Activated gamma-delta T cell (primary cell): ENCODE results near the gene TMED10.
"Not testable (repeated sequence)": the region's sequence is repeated elsewhere in the genome, so short reads cannot be mapped to it uniquely, and the experiment has no call there.

Experiments used
- DNase-seq: peaks from one replicate; lab custom pipeline; 2025; lab: John Stamatoyannopoulos, UW

TMED10 gene

DNA sequence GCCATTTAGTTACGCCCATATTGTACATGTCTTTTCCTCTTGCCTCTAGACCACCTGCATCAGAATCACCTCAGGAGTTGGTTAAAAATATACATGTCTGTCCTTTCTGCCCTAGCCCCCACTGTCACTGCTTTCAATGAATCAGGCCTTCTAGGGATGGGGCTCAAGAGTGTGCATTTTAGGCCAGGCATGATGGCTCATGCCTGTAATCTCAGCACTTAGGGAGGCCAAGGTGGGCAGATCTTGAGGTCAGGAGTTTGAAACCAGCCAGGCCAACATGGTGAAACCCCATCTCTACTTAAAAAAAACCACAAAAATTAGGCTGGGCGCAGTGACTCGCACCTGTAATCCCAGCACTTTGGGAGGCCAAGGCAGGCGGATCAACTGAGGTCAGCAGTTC lies 13.6 kb upstream of the TMED10 start:
- DNase-seq, result no peak

DNA sequence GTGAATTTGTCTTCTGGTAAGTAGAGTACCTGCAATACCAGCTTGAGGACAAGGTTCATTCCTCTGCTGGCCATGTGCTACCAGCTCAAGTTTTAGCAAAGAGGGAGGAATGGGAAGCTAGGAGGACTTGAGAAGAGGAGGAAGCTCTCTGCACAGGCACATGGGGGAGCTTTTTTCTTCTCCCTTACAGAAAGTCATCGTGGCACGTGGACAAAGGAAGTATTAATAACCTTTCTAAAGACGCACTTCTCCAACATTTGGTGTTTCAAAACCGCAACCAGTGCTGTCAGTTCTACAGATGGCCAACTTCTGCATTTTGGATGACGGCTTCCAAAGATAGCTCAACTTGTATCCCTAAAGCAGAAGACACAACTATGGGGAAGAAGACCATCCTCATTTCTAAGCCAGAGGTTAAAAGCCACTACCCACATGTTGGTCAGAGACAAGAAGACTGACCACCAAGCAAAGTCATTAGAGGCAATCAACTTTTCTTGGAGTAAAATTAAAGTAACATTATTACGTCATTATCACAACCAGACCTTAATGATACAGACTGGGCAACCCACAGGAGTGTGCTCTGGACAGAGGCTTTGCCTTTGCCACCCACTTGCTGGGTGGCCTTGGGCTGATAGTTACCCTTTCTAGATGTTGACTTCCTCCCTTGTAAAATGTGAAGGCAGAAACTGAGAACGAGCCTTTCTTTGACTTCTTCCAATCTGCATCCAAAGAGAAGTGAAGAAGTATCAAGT lies 12.3 kb upstream of the TMED10 start:
- DNase-seq, result no peak

DNA sequence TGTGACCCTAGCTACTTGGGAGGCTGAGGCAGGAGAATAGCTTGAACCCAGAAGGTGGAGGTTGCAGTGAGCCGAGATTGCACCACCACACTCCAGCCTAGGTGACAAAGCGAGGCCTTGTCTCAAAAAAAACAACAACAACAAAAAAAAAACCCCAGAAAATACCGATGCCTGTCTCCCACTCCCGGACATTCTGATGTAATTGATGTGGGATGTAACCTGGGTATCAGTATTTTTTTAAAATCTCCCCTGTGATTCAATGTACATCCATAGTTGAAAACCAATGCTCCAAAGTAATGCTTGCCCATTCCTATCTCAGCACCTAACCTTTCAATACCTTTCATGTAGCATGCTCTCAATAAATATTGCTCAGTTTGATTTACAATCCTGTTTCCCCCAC lies 11.7 kb upstream of the TMED10 start:
- DNase-seq, result no peak

DNA sequence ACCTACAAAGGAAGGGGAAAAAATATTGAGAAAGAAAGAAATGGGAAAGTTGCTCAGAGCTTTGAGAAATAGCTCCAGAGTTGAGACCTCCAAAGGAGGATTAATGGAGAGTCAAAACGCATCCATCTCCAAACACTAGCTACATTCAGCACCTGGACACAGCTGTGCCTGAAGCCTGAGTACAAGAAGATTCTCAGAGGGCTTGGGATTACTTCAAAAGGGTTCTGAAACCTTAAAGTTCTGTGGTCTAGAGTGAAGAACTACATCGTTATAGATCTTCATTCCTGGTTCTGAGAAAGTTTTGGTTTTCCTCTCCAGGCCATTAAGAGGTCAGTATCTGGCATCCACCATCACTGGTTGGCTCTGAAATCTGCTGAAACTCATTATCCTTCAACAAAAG lies 10.5 kb upstream of the TMED10 start:
- no peak for DNase-seq

DNA sequence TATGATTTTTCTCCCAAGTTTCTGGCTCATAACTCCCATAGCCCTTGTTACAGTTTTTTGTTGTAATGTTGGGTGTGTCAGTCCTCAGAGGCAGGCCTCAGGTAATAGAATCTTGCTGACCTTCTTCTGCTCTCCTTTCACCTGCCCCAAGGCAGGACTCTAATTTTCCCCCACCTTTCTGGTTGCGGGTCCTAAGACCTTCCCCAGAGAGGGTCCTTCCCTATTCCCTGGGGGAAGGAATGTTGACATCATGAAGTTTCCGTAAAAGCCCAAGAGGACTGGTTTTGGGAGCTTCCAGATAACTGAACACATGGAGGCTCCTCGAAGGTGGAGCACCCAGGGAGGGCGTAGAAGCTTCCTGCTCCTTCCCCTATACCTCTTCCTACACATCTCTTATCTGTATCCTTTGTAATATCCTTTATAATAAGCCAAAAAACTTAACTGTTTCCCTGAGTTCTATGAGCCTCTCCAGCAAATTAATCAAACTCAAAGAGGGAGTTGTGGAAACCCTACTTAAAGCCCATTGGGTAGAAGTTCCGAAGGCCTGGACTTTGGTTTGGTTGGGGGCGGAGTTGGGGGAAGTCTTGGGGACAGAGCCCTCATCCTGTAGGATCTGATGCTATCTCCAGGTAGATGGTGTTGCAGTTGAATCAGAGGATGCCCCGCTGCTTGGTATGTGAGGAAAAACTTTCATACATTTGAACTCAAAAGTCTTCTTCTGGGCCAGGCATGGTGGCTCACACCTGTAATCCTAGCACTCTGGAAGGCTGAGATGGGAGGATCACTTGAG lies 9.0 kb upstream of the TMED10 start:
- DNase-seq, result no peak

DNA sequence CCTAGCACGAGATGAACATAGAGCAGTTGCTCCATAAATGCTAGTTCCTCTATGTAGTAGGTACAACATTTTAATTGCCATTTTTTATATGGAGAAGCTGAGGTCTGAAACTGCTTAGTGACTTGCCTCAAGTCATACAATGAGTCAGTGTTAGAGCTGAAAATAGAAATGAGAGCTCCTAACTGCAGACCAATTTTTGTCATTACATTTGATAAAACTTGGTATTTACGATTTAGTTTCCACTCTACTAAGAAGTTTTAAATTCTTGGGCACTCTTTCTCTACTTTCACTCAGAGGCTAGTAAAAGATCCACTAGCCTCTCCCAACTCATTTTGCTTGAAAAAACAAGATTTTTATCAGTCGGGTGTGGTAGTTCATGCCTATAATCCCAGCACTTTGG lies 8.1 kb upstream of the TMED10 start:
- DNase-seq, result no peak

DNA sequence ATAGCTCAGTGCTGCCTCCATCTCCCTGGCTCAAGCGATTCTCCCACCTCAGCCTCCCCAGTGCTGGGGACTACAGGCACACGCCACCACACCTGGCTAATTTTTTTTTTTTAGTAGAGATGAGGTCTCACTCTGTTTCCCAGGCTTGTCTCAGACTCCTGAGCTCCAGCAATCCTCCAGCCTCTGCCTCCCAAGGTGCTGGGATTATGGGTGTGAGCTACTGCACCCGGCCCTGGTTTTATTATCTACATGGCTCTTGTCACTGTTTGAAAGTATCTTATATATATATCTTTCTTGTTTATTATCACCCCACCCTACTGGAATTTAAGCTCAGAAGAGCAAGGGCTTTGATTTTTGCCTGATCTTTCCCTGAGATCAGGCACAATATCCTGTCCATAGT lies 7.6 kb upstream of the TMED10 start:
- DNase-seq, result no peak

DNA sequence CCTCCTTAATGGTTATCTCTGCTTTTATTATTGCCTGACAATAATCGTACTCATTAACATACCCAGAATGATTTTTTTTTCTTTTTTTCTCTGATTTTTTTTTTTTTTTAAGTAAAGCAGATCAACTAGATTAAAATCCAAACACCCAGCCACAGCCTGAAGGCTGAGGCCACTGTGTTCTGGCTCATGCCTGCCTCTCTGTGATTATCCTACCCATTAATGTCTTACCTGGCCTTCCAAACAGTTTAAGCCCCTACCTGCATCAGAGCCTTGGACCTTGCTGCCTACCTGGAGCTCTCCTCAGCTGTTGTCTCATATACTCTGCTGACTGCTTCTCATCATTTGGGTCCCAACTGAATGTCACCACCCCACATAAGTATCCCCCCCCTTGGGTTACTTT lies 6.8 kb upstream of the TMED10 start:
- DNase-seq, result no peak

DNA sequence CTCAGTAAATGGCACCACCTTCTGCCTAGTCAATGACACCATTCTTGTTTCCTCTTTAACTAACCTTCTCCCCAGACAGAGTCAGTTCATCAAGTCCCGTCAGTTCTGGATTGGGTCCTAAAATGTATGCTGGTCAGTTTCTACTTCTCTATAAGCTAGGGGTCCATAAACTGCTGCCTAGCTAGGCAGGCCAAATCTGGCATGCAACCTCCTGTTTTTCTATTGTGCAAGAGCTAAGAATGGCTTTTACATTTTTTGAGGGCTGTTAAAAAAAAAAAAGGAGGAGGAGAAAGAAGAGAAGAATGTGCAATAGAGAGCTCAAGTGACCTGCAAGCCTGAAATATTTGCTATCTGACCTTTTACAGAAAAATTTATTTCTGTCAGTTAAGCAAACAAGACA lies 6.4 kb upstream of the TMED10 start:
- DNase-seq, result no peak

DNA sequence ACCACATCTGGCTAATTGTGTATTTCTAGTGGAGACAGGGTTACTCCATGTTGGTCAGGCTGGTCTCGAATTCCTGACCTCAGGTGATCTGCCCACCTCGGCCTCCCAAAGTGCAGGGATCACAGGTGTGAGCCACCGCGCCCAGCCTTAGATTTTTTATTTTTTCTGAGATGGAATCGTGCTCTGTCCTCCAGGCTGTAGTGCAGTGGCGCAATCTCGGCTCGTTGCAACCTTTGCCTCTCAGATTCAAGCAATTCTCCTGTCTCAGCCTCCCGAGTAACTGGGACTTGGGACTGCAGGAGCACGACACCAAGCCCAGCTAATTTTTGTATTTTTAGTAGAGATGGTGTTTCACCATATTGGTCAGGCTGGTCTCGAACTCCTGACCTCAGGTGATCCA lies 5.8 kb upstream of the TMED10 start:
- DNase-seq, result not testable (repeated sequence)

DNA sequence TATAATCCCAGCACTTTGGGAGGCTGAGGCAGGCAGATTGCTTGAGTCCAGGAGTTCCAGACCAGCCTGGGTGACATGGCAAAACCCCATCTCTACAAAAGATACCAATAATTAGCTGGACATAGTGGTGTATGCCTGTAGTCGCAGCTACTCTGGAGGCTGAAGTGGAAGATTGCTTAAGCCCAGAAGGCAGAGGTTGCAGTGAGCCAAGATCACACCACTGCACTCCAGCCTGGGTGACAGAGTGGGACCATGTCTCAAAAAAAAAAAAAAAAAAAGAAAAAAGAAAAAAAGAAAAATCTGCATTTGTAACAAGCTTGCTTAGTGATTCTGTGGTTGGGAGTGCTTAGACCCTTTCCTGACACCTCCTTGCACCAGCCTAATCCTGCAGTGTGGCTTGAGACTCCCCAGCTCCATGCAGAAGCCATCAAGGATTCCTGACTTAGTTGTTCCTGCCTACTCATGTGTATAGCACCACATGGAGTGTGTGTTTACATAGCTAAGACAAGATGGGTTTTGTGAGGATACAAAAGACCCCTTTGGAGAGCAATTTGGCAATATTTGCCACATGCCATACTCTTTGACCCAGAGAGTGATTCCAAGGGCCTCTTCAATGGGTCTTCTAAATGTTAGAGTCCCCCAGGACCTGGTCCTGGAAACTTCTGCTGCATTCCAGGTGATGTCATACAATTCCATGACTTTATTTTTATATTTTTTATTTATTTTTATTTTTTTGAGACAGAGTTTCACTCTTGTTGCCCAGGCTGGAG lies 5.1 kb upstream of the TMED10 start:
- DNase-seq, result no peak

DNA sequence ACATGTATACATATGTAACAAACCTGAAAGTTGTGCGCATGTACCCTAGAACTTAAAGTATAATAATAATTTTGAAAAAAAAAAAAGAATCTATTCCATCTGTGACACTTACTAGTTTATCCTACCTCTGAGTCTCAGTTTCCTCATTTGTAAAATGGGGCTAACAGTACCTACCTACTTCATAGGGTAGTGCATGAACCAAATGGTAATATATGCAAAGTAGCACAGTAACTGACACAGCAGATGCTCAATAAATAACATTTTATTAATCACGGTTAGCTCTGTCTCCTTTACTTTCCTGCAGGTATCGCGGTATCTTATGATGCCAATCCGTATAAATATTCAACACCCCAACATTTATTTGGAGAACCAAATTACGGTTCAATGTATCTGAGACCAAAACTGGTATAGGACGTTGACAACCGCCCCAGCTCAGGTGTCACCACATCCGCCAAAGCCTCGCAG lies 703 bp downstream of the TMED10 start:
- no peak for DNase-seq

DNA sequence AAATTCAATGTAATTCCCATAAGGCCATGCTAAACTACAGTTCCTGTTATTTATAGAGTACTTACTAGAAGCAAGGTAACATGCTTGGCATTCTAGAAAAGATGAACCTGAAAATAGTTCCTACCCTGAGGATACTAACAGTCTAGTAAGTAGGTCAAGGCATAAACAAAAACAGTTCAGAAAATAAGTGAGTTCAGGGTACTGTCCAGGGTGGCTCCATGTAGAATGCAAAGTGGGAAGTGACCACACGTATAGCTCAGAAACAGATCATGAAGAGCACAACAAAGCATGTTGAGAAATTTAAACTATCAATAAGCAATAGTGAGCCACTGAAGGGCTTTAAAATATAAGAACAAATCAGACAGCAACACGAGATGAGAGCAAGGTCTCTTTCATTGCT lies 2.3 kb downstream of the TMED10 start:
- DNase-seq, result no peak

DNA sequence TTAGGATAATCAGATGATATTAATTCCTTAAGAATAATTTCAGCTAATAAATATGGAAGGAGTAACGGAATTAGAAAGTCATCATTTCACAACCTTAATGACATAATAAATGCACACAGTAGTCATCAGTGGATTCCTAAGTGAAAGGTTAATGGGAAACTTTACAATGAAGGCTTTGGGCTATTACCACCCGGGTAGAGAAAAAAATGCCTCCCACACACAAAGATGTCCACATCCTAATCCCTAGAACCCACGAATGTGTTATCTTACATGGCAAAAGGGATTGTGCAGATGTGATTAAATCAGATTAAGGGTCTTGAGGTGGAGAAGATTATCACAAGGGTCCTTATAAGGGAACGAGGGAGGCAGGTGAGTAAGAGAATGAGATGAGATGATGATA lies 5.6 kb downstream of the TMED10 start:
- no peak for DNase-seq

DNA sequence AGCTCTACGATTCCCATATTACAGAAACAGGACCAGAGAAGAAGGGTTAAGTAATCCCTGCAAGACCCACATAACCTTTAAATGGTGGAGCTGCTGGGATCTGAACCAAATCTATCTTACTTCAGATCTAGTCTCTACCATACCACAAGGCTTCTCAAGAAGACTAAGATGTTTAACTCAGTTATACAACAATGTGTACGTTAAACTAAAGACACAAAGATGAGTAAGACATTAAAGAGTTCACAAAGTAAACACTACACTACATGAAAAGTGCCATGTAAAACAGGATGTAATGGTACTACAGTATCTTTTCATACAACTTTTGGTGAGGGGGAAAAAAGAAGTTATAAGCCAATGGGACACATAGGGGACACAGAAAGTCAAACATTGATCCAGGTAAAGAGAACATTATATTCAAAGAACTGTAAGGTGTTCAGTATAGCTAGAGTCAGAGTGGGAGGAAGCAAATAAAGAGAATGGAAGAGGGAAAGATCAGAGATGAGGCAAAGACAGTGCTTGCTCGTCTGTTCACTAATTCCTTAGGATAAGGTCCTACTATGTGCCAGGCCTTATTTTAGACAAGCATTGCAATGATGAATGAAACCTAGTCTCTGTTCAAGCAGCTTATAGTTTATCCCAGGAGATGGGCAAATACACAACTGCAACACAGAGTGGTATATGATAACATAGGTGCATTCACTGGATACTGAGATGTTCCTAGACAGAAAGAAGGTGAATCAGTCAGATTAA lies 7.7 kb downstream of the TMED10 start:
- DNase-seq, result no peak

DNA sequence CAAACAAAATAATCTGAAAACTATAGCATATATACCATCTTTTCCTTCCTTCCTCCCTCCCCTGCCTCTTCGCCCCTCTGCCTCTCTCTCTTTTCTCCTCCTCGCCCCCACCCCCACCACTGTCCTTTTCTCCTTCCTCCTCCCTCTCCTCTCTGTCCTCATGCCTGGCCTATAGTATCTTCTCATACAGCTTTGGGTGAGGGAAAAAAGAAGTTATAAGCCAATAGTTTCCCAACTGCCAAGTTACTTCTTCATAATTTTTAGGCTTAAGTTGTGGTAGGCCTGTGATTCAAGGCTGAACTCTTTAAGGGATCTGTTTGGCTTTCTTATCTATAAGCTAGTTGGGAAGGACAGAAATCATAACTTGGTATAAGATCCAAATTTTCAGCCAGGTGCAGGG lies 9.1 kb downstream of the TMED10 start:
- DNase-seq, result no peak

DNA sequence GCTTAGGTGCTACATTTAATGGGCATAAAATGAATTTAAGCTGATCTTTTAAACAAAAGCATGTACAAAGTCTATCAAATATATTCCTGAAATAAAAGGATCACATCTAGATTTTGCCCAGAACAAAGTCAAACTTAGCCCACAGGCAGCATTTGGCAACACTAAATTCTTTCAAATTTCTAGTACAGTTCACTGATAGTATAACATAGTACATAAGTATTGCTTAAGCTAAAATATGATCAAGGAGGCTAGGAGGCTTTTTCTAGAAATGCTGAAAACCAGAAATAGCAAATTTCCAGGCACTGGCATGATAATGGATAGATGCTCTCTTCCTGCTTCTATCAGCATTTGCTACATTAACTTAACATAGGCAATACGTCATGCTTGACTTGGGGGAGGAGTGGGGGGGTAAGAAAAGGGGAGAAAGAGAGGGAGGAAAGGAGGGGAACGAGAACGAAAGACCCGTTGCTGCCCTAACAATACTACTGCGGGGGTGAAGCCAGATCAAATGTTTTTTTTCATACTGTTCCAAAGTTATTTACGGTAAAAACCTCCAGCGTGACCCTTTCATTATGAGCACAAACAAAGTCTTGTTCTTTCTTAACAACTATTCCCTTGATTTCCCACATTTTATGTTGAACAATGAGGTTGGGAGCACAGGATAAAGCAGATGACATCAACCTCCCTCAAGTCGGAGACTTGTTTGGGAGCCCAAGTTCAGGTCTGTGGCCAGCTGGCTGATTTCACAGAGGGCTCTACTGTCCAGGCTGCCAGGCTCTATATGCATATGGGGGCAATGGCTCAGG lies 10.6 kb downstream of the TMED10 start:
- no peak for DNase-seq

DNA sequence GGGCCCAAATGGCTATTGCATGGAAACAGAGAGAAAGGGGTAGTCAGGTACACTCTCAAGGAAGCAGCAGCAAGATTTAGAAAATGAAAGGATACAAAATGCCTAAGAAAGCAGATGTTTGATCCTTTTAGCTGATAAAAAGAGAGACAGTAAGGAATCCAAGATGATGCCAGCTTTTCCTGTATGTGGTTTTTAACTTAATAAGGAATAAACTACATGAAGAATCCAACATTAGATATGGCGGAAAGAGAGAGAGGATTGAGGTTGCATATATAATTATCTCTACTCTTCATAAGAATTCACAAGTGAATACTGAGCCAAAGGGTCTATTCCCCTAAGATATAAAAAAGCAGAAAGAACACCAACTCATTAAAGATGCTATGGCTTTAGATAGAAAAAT lies 11.6 kb downstream of the TMED10 start:
- no peak for DNase-seq

DNA sequence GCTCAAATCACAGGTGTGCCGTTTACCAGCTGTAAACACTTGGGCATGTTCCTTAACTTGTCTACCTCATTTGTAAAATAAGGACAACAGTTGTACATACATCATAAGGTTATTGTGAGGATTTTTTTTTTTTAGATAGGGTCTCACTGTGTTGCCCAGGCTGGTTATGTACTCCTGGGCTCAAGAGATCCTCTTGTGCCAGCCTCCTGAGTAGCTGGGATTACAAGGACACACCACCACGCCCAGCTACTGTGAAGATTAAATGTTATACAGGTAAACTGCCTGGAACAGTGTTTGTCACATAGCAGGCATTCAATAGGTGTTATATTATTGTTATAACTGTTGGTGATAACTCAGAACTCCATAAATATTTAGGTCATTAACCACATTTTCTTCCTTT lies 12.7 kb downstream of the TMED10 start:
- no peak for DNase-seq

DNA sequence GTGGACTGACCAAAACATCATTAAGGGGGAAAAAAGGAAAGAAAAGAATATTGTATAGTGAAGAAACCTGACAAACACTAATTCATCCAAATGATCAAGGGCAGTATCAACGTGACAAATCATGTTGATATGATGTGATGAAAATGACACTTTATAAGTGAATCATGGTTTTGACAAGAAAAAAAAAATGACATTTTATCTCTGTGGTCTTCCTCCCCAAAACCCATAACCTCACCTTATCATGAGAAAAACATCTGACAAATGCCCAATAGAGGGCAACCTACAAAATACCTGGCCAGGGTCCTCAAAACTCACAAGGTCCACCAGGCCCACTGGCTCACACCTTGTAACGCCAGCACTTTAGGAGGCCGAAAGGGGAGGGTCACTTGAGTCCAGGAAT lies 13.8 kb downstream of the TMED10 start:
- no peak for DNase-seq
